GM12892 (cell line): Measurements from ENCODE around the gene LHX3.

Source experiments
- POLR2A ChIP-seq: IDR thresholded peaks from 2 replicates; pipeline ENCODE4 v1.6.1; 2011; ENCODE audit warnings: low read depth, low read length, control low read depth
- POLR2AphosphoS5 ChIP-seq: IDR thresholded peaks from 2 replicates; pipeline ENCODE4 v1.6.1; 2011; ENCODE audit warnings: low read depth, low read length, control low read depth

DNA sequence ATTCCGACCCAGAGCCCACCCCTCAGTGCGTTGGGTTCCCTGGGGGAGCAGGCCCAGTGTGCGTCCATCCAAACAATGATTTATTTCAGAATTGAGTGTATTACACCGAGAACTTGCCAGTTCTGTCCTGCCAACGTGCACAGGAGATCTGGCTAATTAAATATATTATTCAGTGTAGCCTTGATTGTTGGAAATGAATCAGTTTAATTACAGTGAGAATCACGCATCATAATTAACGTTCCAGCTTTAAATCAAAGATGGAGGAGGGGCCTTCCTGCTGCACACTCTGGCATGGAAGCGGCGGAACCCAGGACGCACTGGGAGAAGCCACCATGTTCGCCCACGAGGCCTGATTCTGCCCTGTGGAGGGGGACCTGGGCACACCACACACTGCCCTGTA lies 55.6 kb downstream of the LHX3 start:
- no peak for TF ChIP-seq POLR2A
- TF ChIP-seq POLR2AphosphoS5 = no peak
